ENCODE results near the gene TNFRSF14. TPM values are rescaled to one million over a fixed set of nuclear protein-coding genes. Genes with fewer than 3 reads are reported as not detected.

TNFRSF14 gene
- total RNA-seq, 1 donor from 2014 or later = 0.61 TPM

GRCh38 chr1:2561446-2561845 lies 5.3 kb downstream of the TNFRSF14 start:
- H3K36me3 Mint-ChIP-seq (ENCODE audit: low read depth) = no peaks in the 10 kb centered on the region
- peaks cover 6% of the 10 kb centered on the region for H3K4me1 Mint-ChIP-seq
- no peak overlapping the region for H3K27ac Mint-ChIP-seq (ENCODE audit: unreplicated experiment)
- DNase-seq (ENCODE audit: low read depth, low spot score) = no peak
- H3K9me3 Mint-ChIP-seq = no peaks in the 10 kb centered on the region
- no peaks in the 10 kb centered on the region for H3K27me3 Mint-ChIP-seq (ENCODE audit: low read depth)
- TF ChIP-seq CTCF (conservative IDR thresholded peaks at IDR 0.05) = no peak
- no peak overlapping the region for H3K4me3 Mint-ChIP-seq

- no peaks in the 10 kb centered on the region for H3K36me3 Mint-ChIP-seq (ENCODE audit: low read depth)
- no peak overlapping the region for H3K4me3 Mint-ChIP-seq
- H3K27me3 Mint-ChIP-seq (ENCODE audit: low read depth) = no peaks in the 10 kb centered on the region
- no peak for DNase-seq (ENCODE audit: low read depth, low spot score)
- no peaks in the 10 kb centered on the region for H3K9me3 Mint-ChIP-seq
- no peak overlapping the region for H3K27ac Mint-ChIP-seq (ENCODE audit: unreplicated experiment)
- H3K4me1 Mint-ChIP-seq = peaks cover 4% of the 10 kb centered on the region
- TF ChIP-seq CTCF (conservative IDR thresholded peaks at IDR 0.05) = peak; percentile 31
These were observed 6.0 kb downstream of the TNFRSF14 start for GRCh38 chr1:2561898-2562895.

GRCh38 chr1:2563205-2563604 lies 7.0 kb downstream of the TNFRSF14 start:
- H3K36me3 Mint-ChIP-seq (ENCODE audit: low read depth) = no peaks in the 10 kb centered on the region
- TF ChIP-seq CTCF (conservative IDR thresholded peaks at IDR 0.05) = no peak
- peaks cover 4% of the 10 kb centered on the region for H3K4me1 Mint-ChIP-seq
- no peaks in the 10 kb centered on the region for H3K27me3 Mint-ChIP-seq (ENCODE audit: low read depth)
- no peaks in the 10 kb centered on the region for H3K9me3 Mint-ChIP-seq
- no peak overlapping the region for H3K27ac Mint-ChIP-seq (ENCODE audit: unreplicated experiment)
- no peak overlapping the region for H3K4me3 Mint-ChIP-seq
- DNase-seq (ENCODE audit: low read depth, low spot score) = no peak

GRCh38 chr1:2564006-2564814 lies 8.0 kb downstream of the TNFRSF14 start:
- TF ChIP-seq CTCF (conservative IDR thresholded peaks at IDR 0.05) = no peak
- Mint-ChIP-seq H3K27me3 (ENCODE audit: low read depth) (no peaks in the 10 kb centered on the region), H3K36me3 (ENCODE audit: low read depth) (no peaks in the 10 kb centered on the region), H3K27ac (ENCODE audit: unreplicated experiment) (no peak overlapping the region), H3K4me1 (peaks cover 4% of the 10 kb centered on the region), H3K4me3 (no peak overlapping the region), H3K9me3 (no peaks in the 10 kb centered on the region)
- no peak for DNase-seq (ENCODE audit: low read depth, low spot score)

GRCh38 chr1:2564815-2565374 lies 8.7 kb downstream of the TNFRSF14 start:
- Mint-ChIP-seq H3K4me3 (no peak overlapping the region), H3K36me3 (ENCODE audit: low read depth) (no peaks in the 10 kb centered on the region), H3K27ac (ENCODE audit: unreplicated experiment) (no peak overlapping the region), H3K4me1 (peaks cover 4% of the 10 kb centered on the region), H3K27me3 (ENCODE audit: low read depth) (no peaks in the 10 kb centered on the region), H3K9me3 (no peaks in the 10 kb centered on the region)
- DNase-seq (ENCODE audit: low read depth, low spot score) = no peak
- no peak for TF ChIP-seq CTCF (conservative IDR thresholded peaks at IDR 0.05)
